HG03565 (cell line): Measurements from ENCODE around the gene STK32B.

Experiments
- ATAC-seq: cut with Tn5 transposase; IDR thresholded peaks from one replicate; pipeline ENCODE4 v1.9.1; 2021; ENCODE audit warnings: mild to moderate bottlenecking, moderate library complexity; ENCODE audit not compliant: unreplicated experiment

Gene STK32B

DNA sequence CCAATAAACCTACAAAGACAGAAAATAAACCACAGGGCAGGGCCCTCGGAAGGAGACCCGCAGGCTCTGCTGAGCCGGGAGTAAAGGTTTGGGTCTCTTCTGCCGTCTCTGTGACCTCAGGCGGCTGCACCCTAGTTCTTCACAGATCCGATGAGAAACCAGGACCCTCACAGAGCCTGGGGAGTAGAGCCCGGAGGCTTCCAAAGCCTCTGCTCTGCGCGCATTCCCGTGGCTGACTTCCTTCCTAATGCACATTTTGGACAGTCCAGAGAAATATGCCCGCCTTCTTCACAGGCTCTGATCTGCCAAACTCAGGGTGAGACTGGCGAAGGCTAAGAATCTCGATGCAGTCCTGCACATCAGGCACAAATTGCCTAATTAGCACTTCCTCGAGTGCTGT lies 411.6 kb downstream of the STK32B start:
- no peak for ATAC-seq

DNA sequence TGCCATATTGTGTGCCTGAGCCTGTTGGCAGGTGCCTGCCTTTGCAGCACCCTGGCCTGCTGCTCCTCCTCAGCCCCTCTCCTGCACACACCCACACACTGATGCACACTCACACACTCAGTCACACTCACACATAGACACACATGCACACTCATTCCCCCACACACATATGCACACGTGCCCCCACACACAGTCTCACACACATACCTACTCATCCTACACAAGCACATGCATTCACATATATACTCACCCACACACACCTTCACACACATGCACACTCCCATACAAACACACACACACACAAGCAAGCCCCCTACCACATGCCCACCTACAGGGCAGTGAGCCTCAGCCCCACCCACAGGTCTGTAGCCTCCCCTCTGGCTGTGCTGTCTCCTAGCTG lies 412.1 kb downstream of the STK32B start:
- ATAC-seq: no peak

DNA sequence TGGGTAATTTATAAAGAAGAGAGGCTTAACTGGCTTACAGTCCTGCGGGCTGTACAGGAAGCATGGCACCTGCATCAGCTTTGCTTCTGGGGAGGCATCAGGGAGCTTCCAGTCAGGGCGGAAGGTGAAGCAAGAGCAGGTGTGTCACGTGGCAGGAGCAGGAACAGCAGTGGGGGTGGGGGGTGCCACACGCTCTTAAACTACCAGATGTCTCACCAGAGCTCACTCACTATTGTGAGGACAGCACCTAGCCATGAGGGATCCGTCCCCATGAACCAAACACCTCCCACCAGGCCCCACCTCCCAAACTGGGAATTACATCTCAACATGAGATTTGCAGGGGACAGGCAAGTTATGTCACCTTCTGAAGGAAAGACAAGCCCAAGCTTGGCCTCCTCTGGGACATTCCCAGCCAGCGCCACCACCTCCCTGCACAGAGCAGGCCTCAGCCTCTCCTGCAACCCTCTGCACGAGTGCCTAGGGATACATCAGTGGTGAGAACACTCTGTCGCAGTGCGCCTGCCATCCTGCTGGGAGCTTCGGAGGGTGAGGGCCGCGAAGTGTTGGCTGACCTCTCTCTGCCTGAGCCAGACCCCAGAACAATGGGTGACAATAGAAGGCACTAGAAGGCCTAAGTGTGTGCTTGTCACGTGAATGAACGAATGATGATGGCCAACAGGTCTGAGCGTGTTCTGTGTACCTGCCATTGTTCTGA lies 412.8 kb downstream of the STK32B start:
- ATAC-seq: no peak

DNA sequence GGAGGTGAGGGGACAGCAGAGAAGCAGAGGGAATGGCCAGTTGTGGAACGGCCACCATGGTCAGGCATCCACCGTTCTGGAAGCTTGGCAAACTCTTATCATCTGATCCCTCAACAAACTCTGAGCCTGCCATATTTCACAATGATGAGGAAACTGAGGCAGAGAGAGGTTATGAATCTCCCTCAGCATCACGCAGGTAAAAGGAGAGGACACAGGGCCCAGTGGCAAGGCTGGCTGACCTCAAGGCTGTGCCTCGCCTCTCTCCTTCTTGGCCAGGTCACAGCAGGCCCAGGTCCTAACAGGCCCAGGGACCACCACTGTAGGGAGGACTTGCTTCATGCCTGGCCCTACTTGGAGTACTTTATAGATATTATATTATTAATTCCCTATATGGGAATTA lies 414.2 kb downstream of the STK32B start:
- ATAC-seq: no peak

DNA sequence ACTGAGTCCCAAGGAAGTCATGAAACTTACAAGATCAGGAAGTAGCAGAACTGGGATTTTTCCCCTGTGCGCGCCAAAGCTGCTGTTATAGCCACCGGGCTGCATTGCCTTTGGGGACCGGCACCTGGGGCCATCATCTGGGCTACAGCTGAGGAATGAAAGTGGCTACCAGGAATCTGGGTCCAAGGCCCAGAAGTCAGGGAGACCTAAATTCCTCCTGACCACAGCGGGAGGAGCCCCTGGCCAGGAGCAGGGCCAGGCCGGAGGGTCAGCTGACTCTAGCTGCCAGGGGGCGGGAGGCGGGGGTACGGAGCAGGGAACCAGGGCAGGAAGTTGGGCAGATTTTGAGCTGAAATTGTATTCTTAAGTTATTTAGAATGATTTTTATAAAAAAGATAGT lies 414.7 kb downstream of the STK32B start:
- no peak for ATAC-seq

DNA sequence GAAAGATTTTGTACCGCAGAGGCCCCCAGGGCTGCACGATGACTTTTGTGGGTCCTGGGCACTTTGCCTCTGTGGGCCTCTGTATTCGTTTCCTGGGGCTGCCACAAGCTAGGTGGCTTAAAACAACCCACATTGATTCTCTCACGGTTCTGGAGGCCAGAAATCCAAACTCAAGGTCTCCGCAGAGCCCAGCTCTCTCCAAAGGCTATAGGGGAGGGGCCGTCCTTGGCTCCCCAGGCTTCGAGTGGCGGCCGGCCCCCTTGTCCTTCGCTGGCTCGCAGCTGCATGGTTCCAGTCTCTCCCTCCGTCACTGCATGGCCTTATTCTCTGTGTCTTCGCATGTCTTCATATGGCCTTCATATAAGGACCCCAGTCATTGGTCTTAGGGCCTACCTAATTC lies 415.8 kb downstream of the STK32B start:
- ATAC-seq: no peak

DNA sequence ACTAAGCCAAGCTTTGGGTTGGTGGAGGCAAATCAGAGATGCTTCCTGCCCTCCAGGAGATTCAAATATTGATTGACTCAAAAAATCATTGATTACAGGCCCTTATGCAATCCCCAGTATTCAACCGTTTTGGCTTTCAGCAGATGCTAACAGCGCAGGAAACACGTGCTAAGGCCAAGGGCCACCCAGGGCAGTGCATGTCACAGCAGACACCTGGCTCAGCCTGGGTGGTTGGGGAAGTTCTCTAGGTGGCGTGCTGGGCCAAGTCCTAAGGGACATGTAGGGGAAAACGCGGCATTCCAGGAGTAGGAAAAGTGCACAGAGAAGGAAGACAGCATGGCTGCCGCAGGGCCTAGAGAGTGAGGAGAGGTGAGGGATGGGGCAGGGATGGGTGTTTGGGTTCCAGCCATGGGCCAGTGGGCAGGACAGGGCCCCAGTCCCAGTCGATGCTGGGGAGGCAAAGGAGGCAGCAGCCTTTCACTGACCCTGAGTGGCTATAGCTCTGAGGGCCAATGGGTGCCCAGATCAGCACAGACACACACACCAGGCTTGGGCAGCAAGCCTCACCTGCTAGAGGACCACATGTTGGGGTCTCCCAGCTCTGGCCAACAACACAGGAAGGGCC lies 418.0 kb downstream of the STK32B start:
- ATAC-seq: no peak

DNA sequence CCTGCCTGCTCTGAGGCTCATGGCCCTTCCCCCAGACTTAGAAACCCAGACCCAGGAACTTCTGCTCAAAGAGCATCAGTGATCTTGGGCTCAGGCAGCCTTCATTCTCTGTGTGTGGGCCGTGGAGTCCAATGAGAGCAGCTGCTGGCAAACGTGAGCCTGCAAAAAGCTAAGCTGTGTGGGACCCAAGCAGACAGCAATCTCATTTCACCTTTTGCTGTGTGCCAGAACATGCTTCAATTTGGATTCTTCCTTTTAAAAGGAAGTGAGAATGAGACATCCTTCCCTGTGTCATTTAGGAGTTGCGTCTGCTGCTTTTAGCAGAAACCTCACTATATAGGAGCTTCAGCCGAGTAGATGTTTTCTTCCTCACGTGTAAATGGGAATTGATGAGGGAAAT lies 418.6 kb downstream of the STK32B start:
- ATAC-seq: no peak

DNA sequence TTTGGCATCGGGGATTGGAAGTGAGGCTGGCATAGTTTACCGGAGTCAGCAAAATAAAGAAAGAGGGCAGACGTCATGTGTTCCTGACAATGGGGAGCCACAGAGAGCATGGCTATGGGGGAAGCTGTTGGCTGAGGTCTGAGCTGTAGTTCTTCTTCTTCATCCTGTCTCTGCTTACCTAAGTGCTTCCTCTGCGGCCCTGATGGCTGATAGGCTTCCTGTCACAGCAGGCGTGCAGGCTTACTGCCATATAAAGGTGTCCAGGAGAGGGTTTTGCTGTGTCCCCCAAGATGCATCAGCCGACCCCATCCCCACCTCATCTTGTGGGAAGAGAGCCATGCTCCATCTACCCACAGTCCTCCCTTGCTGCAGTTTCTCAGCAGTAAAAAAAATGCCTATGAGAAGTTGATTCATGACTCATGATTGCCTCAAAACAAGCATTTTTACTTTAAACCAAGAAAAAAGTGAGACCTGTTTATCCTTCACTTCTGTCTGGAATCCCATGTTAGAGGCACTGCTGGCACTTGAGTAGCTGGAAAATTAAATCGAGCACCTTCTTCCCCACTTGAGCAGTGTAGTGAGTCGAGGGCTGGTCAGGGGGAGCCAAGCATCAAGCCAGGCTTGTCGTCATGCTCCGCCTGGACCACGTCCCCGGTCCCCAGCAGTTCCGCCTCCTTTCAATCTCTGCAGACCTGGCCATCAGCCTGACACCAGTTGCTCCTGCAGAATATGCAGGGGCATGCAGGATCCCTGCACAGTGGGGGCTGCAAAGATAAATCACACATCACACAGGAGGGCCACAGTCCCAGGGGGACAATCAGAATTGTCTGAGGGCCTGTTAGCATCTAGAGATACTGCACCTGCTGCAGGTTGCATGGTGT lies 419.3 kb downstream of the STK32B start:
- no peak for ATAC-seq

DNA sequence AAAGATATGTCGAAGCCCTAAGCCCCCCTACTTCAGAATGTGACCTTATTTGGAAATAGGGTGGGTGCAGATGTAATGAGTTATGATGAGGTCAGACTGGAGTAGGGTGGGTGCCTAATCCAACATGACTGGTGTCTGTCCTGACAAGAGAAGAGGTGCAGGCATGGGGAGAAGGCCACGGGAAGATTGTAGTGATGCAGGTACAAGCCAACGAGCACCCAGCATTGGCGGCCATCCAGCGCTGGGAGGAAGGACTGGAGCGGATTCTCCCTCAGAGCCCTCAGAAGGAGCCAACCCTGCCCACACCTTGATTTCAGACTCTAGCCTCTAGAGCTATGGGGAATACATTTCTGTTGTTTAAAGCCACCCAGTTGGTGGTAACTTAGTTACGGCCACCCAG lies 419.9 kb downstream of the STK32B start:
- ATAC-seq: no peak

DNA sequence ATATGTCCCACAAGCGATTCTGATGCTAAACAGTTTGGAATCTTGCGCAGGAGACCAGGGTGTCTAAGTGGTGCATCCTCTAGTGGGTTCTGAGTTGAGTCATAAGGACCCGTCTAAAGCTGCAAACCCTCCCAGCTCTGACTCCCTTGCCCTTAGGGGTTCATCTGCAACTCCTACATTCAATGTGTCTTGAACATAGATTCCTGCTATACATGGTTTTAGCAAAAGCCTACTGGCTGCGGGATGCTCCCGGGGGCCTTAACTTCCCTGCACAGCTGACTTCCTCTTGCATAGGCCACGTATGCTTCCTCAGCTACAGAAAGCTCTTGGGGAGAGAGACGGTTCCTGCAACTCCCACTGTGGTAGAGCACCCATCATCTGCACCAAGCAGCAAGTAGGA lies 420.4 kb downstream of the STK32B start:
- no peak for ATAC-seq

DNA sequence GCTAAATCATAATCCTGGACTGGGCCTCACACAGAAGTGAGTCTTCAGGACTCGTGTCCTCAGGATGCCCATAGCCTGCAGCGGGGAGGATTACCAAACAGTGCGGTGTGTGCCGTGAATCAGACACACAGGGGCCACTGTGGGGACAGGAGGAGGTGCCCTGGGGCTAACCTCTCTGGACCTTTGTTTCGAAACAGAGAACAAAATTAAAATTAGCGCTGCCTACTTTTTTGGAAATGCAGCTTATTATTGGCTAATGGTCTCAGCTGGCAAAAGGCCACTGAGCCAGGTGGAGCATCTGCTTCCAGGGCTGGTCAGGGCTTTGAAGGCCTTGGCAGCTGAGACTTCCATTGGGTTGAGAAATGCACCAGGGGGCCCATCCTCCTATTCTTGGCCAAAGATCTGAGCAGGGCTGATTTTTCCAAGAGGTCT lies 420.9 kb downstream of the STK32B start:
- no peak for ATAC-seq

DNA sequence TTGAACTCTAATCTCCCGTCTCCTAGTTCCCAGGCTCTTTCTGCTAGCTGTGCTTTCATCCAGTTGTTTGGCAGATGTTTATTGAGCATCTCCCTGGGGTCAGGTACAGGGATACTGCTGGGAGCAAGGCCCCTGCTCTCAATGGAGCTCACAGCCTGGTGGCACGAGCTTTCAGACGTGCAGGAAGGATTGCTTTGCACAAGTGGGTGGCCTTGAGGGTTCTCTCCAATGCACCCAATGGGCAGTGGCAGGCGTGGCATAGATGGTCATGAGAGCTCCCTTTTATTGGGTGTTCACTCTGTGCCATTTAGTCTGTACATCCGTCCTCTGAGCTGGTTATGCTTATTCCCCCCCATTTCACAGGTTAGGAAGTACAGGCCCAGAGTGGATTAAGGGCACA lies 421.8 kb downstream of the STK32B start:
- no peak for ATAC-seq

DNA sequence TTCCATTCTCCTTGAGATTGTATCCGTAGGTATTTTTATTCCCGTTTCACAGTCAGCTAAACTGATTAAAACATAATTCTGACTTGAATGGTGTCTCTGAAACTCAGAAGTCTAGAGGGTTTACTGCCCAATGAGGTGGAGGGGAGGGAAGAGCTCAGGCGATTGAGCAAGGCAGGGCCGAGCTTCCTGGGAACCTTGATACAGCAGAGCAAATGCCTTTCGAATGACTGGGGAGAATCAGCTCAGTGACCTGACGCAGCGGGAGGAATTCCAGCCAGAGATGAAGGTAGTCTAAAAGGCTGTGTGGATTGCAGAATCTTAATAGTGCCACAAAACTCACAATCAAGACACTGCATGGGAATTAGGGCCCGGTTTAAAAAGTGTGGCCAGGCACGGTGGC lies 423.5 kb downstream of the STK32B start:
- no peak for ATAC-seq

DNA sequence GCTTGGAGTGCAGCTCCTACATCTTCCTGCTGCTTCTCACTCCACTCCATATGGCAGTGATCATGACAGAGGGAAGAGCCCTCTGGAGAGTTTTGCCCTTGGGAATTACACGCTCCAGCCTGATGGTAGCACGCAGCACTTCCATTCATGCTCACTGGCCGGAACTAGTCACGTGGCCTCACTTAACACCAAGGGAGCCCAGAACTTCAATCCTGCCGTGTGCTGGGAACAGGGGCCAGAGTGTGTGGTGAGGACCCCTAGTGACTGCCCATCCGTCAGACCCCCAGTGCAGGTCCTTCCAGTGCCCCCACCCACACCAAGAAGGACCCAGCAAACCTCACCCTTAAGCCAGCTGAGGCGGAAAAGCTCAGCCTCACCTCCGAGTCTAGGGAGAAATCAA lies 426.3 kb downstream of the STK32B start:
- no peak for ATAC-seq

DNA sequence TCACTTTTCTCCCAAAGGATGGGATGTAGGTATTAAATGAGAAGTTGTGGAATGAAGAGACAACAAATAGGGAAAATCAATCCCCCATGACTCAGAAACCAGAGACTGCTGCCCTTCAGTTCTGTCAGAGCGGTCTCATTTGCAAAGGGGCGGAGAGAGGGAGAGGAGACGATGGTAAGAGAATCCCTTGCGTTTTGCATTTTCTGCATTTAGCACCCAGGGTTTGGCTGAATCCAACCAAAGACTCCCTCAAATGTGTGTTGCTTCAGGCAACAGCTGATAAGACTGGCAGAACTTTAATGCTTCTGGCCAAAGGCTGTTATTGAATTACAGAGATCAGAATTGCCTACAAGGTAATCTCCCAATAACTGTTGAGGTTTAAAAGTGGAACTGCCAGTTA lies 426.9 kb downstream of the STK32B start:
- no peak for ATAC-seq

DNA sequence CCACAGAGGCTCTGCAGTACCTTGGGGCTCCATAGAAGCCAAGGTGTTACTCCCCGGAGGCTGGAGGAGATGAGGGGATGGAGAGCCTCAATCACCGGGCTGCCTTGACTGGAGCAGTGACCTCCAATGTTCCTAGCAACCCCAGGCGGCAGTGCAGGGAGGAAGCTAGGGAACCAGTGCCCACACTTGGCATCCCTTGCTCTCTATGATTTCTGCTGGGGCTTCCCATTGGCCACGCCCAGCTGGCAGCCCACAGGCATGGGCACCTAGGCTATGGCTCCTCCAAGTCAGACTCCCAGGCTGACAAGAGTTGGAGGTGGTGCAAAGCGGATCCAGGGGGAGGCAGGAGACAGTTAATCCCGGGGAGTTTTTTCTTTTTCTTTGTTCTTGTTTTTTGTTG lies 427.4 kb downstream of the STK32B start:
- no peak for ATAC-seq

DNA sequence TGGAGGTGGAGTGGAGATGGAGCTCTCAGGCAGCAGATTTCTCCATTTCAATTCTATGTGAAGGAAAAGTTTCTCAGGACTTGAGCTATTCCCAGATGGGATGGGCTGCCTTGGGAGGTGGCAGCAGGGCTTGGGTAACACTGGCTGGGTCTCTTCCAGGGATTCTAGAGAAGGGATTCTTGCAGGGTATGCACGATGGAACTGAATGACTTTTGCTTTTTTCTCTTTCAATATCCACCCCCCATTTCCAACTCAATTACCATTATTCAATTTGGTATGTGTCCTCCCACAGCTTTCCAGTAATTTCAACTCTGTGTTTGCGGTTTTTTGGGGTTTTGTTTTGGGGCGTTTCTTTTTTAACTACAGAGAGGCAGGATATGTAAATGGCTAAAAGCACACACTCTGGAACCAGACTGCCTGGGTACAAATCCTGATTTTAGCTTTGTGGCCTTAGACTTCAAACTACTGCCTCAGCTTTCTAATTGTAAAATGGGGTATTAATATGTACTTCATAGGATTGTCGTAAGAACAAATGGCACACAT lies 428.3 kb downstream of the STK32B start:
- no peak for ATAC-seq

DNA sequence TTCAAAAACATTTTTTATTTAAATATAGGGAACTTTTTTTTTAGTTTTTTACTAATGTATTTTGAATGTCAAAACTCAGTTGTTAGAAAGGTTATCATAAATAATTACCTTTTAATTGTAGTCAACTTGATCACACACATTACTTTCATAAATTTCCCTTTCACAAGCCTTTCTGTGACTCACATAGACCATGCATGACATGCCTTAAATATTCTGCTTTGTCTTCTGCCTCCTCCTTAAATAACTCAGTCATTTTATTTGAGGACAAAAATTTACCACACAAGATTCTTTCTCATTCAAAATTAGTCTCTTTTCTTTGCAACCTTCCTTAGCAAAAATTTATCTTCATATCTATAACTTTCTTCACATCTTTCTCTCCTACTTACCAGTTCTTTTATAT lies 437.1 kb downstream of the STK32B start:
- ATAC-seq: no peak

DNA sequence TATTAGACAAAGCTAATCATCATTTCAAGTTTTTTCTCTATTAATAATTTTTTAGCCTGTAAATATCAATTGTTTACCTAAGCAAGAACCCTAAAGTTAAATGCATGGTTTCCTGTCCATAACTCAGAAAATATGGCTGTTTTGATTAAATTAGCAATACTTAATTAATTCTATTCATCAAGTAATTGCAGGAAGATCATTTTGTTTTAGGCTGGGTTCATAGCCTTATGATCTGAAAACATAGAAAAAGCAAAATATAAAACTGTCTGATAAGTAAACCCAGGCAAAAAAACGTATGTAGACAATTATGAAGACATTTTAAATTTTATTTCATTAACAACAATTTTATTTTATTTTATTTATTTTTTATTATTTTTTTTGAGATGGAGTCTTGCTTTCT lies 438.0 kb downstream of the STK32B start:
- ATAC-seq: no peak

DNA sequence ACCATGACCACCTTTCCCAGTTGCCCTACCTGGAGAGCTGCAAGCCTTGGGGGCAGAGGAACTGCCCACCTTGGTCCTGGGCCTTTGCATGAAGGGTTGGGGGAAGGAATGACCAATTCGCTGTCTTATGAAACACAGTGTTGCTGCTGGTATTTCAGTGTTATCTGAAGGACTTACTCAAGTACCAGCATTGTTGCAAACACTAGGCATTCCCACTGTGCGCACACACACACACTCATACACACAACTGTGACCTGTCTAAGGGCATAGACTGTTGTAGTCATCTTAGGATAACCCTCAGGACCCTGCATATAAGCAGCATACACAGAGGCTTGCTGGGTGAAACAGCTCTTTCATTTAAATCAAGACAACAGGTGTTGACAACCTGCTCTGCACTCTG lies 446.2 kb downstream of the STK32B start:
- ATAC-seq: no peak

DNA sequence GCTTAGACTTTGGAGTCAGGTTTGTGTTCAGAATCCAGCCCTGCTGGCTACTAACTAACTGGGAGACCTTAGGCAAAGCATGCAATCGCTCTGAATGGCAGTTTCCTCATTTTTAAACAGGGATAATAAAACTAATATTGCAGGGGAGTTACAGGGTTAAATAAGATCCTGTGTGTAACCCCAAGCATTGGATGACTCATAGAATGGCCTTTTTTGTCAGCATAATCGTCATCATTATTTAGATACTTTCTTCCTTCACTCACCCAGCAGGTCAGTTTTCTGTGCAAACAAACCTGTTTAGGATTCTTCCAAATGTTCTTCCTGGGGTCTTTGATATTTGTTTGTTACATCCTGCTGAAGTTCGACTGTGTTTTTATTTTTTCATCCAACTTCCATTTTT lies 448.9 kb downstream of the STK32B start:
- no peak for ATAC-seq
